ENCODE results near the gene RBPJ.

GRCh38 chr4:26384380-26385057 lies 63.7 kb downstream of the RBPJ start:
- no peak for TF ChIP-seq CTCF (conservative IDR thresholded peaks at IDR 0.05; ENCODE audit: low read depth, low read length)
- no peak for TF ChIP-seq EZH2 (IDR thresholded peaks at IDR 0.05; ENCODE audit: borderline replicate concordance, low read depth, low read length, poor library complexity, severe bottlenecking)
